Astrocyte (in vitro differentiated cells and primary cell): ENCODE results near the gene C4orf51. TPM values are rescaled to one million over a fixed set of nuclear protein-coding genes. Genes with fewer than 3 reads are reported as not detected.

Source experiments
- total RNA-seq: library from RNA; stranded (reverse); gene quantifications from 2 replicates; pipeline ENCODE4 v1.2.1, GENCODE V29; 2021

C4orf51 gene
- total RNA-seq, 1 donor from 2014 or later, result not detected

Other genes starting within 250 kb of the C4orf51 start
- 29.6 and 33.8 TPM in 2 replicates for gene SMAD1, start 198.3 kb upstream of the C4orf51 start, total RNA-seq
- gene MMAA, start 60.8 kb upstream of the C4orf51 start, total RNA-seq, result 8.5 and 10.4 TPM in 2 replicates